Non-pigmented ciliary epithelial cell (primary cell): ENCODE results near the gene ELOVL1.

Experiments used
- DNase-seq: peaks from one replicate; pipeline ENCODE4 v3.0.0-alpha.2; 2010; ENCODE audit warnings: low read depth

ELOVL1 gene

DNA sequence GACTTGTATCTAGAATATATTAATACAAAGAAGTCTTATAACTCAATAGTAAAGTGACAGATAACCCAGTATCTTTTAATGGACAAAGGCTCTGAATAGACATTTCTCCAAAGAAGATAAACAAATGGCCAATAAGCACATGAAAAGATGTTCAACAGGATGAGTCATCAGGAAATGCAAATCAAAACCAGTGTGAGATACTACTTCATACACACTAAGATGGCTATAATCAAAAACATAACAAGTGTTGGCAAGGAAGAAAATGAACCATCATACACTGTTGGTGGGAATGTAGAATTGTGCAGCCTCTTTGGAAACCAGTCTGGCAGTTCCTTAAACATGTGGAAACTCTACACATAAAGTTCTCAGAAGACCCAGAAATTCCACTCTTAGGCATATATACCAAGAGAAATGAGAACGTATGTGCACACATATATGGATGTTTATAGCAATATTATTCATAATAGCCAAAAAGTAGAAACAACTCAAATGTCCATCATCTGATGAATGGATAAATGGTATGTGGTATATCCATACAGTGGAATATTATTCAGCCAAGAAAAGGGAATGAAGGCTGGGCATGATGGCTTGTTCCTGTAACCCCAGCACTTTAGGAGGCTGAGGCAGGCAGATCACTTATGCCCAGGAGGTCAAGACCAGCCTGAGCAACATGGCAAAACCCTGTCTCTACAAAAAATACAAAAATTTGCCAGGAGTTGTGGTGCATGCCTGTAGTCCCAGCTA lies 40.1 kb downstream of the ELOVL1 start:
- no peak for DNase-seq

DNA sequence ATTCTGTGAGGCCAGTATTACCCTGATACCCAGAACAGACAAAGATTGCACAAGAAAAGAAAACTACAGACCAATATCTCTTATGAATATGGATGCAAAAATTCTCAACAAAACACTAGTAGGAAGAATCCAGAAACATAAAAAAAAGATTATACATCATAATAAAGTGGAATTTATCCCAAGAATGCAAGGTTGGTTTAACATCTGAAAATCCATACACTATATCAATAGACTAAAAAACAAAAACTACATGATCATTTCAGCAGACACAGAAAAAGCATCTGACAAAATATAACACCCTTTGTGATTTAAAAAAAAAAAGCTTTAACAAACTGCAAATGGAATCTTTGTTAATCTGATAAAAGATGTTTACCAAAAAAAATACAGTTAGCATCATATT lies 42.4 kb downstream of the ELOVL1 start:
- no peak for DNase-seq

DNA sequence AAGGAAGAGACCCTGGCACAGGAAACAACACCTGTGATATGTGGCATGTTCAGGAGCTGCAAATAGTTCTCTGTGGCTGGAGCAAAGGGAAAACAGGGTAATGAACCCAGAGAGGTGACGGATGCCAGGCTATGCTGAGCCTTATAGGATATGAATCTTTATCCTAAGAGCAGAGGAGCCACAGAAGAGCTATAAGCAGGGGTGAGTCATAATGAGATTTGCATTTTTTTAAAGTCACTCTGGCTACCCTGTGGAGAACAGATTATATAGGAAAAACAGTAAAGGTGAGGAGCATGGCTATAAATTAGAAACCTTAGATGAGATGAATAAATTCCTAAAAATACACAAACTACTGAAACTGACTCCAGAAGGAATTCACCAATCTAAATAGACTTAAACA lies 43.0 kb downstream of the ELOVL1 start:
- no peak for DNase-seq

DNA sequence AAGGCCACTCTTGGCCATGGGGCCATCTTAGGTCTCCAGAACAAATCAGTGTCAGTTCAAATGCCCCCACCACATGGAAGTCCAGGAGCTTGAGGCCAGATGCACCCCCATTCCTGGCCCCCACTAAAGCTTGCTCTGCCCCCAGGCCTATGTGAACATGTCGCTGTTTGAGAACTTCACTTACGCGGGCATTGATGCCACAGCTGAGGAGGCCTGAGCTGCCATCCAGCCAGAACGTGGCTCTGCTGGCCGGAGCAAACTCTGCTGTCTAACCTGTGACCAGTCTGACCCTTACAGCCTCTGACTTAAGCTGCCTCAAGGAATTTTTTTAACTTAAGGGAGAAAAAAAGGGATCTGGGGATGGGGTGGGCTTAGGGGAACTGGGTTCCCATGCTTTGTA lies 45.3 kb downstream of the ELOVL1 start:
- DNase-seq, result no peak

DNA sequence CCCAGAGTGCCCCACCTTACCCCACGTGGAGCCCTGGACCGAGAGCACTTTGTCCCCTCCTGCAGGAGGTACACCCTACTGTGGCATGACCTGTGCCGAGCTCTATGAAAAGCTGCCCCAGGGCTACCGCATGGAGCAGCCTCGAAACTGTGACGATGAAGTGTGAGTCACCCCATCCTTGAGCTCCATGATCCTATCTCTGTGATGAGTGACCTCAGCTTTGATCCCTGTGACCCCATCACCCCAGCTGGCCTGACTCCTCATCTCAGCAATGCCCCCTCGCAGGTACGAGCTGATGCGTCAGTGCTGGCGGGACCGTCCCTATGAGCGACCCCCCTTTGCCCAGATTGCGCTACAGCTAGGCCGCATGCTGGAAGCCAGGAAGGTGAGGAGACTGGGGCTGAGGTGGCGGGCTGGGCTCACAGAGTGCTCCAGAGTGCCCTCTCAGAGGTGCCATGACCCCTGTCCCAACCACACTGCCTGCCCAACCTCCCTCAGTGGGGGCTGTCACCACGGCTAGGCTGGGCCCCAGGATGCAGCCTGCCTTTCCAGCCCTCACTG lies 46.4 kb downstream of the ELOVL1 start:
- no peak for DNase-seq

DNA sequence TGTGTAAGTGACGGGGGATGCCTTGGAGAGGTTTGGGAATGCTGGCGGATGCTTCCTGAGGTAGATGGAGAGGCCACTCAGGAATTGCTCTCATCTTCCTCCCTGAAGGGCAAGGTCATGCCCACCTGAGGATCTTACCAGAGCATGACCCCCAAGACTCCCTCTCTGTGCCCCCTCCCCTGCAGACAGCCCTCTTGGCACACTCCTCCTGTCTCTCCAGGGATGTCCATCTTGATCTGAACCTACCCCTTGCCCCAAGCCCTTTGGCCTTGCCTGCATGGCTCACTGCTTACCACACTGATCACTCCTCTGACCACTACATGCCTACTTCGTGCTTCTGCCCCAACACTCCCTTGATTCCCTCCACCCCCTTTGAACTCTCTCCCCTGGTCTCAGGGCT lies 48.0 kb downstream of the ELOVL1 start:
- DNase-seq, result no peak

DNA sequence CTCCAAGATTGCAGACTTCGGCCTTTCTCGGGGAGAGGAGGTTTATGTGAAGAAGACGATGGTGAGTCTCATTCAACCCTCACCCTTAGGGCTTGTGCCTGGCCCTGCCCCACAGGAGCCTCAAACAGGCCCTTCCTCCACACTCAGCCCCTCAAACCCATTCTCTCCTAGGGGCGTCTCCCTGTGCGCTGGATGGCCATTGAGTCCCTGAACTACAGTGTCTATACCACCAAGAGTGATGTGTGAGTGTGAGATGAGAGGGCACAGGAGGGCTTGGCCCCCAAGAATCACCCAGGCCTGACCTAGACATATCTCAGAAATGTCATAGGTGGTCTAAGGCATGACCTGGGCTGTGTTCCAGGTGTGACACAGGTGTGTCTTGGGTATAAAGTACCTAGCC lies 48.5 kb downstream of the ELOVL1 start:
- no peak for DNase-seq

DNA sequence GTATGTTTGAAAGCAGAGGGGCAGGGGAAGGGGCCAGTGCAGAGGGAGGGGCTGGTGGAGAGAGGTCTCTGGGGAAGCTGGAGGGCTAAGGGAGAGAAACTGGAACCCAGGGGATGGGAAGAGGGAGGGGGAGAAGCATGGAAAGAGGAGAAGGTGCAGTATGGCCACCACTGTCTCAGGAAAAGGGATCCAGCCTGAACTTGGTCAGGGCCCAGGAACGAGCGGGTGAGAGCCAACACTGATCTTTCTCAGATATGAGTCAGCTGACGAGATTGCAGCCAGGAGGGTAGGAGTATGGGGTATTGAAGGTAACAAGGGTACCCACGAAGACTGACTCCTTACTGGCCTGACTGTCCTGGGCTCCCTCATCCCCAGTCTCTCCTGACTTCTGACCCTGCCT lies 49.0 kb downstream of the ELOVL1 start:
- no peak for DNase-seq

DNA sequence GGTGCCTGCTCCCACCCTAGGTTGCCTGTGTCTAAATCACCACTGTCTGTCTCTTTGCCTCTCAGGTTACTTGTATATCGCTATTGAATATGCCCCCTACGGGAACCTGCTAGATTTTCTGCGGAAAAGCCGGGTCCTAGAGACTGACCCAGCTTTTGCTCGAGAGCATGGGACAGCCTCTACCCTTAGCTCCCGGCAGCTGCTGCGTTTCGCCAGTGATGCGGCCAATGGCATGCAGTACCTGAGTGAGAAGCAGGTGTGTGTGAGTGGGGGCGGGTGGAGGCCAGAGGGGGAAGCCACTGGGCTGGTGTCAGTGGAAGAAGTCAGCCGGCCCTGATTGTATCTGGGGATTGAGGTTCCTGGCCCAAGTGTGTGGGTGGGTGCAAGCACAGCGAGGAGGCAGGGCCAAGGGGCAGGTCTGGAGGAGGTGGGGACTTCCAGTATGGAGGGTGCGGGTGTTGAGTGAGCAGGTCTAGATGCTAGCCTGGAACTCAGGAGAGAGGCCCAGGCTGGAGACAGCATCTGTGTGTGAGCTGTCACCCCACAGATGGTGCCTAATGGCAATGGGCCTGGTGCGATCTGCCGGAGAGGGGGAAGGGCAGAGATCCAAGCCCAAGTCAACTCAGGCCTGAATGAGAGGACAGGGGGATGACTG lies 49.9 kb downstream of the ELOVL1 start:
- no peak for DNase-seq

DNA sequence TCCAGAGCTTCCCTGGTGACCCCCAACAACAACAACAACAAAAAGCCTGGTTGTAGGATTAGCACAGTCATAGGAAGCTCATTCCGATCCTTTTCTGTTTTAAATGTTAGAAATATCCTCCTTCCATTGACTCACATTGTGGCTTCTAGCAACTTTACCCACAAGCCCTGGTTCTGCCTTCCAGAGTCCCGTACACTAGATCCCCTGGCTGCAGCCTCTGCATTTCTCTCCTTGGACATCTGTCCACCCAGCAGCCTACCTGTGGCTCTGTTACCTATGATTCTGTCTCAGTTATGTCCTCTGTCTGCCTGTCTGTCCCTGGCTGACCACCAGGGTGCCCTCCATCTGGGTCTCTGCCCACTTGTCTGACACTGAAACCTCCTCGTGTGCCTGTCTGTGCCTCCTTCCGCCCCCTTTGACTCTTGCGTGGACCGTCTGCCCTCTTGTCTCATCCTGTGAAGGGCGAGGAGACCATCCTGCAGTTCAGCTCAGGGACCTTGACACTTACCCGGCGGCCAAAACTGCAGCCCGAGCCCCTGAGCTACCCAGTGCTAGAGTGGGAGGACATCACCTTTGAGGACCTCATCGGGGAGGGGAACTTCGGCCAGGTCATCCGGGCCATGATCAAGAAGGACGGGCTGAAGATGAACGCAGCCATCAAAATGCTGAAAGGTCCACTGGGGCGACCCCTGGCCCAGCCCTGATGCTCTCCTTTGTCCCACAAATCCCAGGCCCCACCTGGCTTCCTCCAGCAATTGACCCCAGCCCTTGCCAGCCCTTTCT lies 50.9 kb downstream of the ELOVL1 start:
- DNase-seq, result no peak

DNA sequence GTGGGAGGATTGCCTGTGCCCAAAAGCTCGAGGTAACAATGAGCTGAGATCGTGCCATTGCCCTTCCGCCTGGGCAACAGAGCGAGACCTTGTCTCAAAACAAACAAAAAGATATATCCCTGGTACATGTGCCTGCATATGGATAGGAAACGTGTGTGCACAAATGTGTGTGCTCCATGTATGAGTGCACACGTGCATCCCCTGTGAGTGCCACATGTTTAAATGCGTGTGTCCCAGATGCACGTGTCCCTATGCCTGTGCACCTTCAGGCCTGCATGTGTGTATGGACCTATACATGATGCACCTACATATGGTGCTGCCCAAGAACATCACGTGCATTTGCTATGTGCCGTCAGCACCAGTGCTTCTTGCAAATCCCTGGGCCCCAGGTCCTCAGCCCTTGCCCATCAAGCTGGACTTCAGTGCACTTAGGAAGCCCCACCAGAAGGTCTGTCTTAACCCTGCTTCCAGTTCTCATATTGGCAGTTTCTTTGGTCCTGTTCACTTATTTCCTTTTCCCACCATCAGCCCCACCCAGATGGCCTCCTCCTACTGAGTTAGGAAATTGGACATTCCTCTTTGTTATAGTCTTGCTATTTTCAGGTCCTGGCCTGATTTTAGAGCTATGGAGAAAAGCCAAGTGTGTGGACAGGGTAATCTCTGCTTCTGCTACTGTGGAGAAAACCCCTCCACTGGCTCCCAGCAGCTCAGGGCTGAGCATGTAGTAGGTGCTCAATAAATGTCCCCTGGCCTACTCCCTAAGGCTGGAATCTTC lies 51.7 kb downstream of the ELOVL1 start:
- DNase-seq, result no peak

DNA sequence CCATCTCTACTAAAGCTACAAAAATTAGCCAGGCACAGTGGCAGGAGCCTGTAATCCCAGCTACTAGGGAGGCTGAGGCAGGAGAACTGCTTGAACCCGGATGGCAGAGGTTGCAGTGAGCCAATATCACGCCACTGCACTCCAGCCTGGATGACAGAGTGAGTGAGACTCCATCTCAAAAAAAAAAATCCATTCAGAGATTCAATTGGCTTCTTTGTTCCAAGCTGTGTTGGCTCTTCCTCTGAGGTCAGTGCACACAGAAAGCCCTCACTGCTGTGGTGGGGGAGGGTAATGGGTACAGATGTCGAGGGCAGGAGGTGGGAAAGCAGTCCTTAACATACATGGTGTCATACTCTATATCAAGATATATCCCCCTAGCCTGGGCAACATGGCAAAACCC lies 52.3 kb downstream of the ELOVL1 start:
- no peak for DNase-seq

DNA sequence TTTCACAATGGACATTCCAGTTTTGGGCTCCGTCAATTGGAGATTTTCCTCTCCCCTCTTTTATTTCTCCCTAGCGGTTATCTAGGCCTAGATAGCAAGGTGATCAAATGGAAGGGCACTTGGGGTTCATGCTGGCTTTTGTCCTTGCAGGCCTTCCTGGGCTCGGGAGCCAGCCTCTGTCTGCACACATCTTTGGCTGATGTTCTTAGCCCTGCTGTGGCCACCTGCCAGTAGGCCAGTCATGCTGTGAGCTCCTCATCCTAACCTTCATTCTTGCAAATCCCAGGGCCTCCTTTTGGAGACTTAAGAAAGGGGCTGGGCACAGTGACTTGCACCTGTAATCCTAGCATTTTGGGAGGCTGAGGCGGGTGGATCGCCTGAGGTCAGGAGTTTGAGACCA lies 53.6 kb downstream of the ELOVL1 start:
- no peak for DNase-seq

DNA sequence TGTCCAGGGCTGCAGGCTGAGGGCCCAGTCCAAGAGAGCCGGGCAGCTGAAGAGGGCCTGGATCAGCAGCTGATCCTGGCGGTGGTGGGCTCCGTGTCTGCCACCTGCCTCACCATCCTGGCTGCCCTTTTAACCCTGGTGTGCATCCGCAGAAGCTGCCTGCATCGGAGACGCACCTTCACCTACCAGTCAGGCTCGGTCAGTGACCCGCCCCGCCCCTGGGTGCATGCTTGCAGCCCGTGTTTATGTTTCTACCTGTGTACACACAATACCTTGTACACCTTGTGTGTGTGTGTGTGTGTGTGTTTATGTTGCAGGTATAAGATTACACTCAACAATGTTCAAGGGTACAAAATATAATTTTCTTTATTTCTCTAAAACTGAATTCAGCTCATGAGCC lies 54.0 kb downstream of the ELOVL1 start:
- no peak for DNase-seq
